HCT116 (cell line): ENCODE measurements around the gene WDR88.

ENCODE experiments used
- CTCF ChIP-seq, 3 experiments: fragments of 200-600 bp in 1 of 3; sonication (generic) in 1 of 3; IDR thresholded peaks in 2 of 3; conservative IDR thresholded peaks in 1 of 3; 2 replicates each; pipeline ENCODE4 v1.5.1; 2012 to 2017; ENCODE audit warnings: low read depth in 2 of 3, low read length in 2 of 3, antibody characterized with exemption in 1 of 3, borderline replicate concordance in 1 of 3, control low read depth in 1 of 3, mild to moderate bottlenecking in 1 of 3, mixed read lengths in 1 of 3, mixed run types in 1 of 3, moderate library complexity in 1 of 3; ENCODE audit not compliant: insufficient read depth in 1 of 3
- EZH2 ChIP-seq: fragments of 200-600 bp; sonication (generic); IDR thresholded peaks from 2 replicates; pipeline ENCODE4 v1.6.1; 2017; ENCODE audit warnings: antibody characterized with exemption, mixed run types
- JUND ChIP-seq: IDR thresholded peaks from 2 replicates; pipeline ENCODE4 v1.6.1; 2012
- POLR2A ChIP-seq: IDR thresholded peaks from 2 replicates; pipeline ENCODE4 v1.7.0; 2011; ENCODE audit warnings: borderline replicate concordance; ENCODE audit not compliant: insufficient read depth, insufficient read length; ENCODE audit errors: extremely low read depth
- RAD21 ChIP-seq: IDR thresholded peaks from 2 replicates; pipeline ENCODE4 v1.6.1; 2012; ENCODE audit warnings: low read depth, mild to moderate bottlenecking
- SIN3A ChIP-seq: IDR thresholded peaks from 2 replicates; pipeline ENCODE4 v1.6.1; 2012; ENCODE audit warnings: low read depth
- ZFX ChIP-seq: fragments of 450-650 bp; IDR thresholded peaks from 2 replicates; pipeline ENCODE4 v1.6.1; 2017
- ZNF274 ChIP-seq: fragments of 200-500 bp; sonication (Bioruptor generic); IDR thresholded peaks from 2 replicates; pipeline ENCODE4 v1.6.1; 2014; ENCODE audit warnings: mild to moderate bottlenecking, low read depth, low read length, inconsistent platforms
- TF ChIP-seq, protein P1 (sequence below): IDR thresholded peaks from 2 replicates; pipeline ENCODE4 v1.6.1; 2012; ENCODE audit warnings: low read depth

GRCh38 chr19:33220735-33221134 lies 88.8 kb downstream of the WDR88 start:
- TF ChIP-seq ZNF274, result no peak
- no peak for TF ChIP-seq ZFX
- TF ChIP-seq CTCF (IDR thresholded peaks at IDR 0.05 in 2 of 3, conservative IDR thresholded peaks at IDR 0.05 in 1 of 3; ENCODE audit: borderline replicate concordance in 1 of 3, insufficient read depth in 1 of 3, low read depth in 2 of 3, low read length in 2 of 3), result no peak
- TF ChIP-seq EZH2, result no peak
- no peak for TF ChIP-seq RAD21
- no peak for TF ChIP-seq POLR2A
- no peak for TF ChIP-seq JUND
- TF ChIP-seq SIN3A, result no peak
- TF ChIP-seq, protein P1, sequence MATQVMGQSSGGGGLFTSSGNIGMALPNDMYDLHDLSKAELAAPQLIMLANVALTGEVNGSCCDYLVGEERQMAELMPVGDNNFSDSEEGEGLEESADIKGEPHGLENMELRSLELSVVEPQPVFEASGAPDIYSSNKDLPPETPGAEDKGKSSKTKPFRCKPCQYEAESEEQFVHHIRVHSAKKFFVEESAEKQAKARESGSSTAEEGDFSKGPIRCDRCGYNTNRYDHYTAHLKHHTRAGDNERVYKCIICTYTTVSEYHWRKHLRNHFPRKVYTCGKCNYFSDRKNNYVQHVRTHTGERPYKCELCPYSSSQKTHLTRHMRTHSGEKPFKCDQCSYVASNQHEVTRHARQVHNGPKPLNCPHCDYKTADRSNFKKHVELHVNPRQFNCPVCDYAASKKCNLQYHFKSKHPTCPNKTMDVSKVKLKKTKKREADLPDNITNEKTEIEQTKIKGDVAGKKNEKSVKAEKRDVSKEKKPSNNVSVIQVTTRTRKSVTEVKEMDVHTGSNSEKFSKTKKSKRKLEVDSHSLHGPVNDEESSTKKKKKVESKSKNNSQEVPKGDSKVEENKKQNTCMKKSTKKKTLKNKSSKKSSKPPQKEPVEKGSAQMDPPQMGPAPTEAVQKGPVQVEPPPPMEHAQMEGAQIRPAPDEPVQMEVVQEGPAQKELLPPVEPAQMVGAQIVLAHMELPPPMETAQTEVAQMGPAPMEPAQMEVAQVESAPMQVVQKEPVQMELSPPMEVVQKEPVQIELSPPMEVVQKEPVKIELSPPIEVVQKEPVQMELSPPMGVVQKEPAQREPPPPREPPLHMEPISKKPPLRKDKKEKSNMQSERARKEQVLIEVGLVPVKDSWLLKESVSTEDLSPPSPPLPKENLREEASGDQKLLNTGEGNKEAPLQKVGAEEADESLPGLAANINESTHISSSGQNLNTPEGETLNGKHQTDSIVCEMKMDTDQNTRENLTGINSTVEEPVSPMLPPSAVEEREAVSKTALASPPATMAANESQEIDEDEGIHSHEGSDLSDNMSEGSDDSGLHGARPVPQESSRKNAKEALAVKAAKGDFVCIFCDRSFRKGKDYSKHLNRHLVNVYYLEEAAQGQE, result no peak
